ENCODE data around the gene SCN5A.

Gene SCN5A

DNA sequence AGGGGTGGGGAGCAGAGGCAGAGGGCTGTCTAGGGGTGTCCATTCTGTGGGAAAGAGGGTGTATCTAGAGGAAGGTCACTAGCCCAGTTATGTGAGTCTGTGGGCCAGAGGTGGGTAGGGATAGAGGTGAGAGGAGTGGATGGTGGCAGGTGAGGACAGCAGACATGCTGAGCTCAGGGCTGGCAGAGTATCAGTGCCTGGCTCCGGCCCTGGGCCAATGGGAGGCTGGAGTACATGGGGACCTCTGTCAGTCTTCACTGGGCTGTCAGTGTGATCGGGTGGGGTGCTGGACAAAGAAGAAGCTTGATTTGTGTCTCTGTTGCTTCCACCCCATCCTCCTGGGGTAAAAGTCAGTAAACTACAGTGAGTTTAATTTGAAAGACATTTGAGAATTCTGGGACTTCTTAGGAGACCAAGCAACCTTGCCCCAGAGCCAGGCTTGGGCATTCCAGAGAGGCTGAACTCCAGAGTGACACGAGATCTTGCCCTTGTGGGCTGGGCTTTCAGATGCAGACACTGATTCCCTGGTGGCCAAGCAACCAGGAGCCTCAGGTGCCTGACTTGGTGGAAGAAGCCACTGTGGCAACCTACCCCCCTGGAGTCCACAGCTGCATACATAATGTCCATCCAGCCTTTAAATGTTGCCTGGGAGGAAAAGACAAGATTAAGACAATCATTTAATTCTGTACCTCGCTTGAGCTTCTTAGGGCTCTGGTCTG is 92.7 kb downstream of the SCN5A start:
- DNase-seq = no peak

DNA sequence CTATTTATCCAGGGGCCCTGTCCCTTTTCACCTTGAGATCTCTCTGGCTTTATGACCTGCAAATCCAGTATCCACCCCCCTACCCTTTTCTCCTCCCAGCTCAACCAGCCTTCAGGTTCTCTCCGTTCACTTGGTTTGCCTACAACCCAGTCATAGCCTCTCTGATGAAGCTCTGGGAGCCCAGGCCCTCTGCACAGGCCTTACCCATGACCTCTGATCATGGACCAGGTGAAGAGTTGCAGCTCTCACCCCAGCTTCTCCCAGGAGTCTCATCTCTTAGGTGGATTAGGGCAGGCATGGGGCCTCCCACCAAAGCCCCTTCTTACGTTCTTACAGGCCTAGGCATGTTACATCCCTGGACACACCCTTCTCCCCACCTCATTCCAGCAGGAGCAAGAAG is 93.6 kb downstream of the SCN5A start:
- no peak for DNase-seq

DNA sequence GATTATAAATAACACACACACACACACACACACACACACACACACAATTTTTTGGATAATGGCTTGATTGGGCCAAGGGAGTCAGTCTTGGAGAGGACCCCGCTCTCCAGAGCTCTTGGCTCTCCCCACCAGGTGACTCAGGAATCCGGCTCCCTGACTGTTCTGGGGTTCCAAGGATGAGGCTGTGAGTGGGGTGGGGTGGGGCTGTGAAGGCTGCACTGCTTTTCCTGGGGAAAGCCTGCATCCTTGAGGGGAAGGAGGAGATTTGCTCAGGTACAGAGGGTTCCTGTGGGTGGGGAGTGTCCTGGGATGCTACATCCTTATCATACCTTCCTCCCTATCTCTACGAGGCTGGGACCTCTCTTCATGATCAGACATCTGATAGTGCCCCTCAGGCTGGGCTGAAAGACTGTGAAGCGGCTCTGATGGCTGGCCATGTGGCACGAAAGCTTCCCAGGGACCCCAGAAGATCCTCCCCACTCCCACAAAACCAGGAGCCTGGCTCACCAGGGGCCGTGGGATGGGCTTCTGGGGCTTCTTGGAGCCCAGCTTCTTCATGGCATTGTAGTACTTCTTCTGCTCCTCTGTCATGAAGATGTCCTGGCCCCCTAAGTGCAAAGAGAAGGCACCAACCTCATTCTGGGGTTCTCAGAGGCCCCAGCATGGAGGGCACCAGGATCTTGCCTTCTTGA is 94.2 kb downstream of the SCN5A start:
- no peak for DNase-seq

DNA sequence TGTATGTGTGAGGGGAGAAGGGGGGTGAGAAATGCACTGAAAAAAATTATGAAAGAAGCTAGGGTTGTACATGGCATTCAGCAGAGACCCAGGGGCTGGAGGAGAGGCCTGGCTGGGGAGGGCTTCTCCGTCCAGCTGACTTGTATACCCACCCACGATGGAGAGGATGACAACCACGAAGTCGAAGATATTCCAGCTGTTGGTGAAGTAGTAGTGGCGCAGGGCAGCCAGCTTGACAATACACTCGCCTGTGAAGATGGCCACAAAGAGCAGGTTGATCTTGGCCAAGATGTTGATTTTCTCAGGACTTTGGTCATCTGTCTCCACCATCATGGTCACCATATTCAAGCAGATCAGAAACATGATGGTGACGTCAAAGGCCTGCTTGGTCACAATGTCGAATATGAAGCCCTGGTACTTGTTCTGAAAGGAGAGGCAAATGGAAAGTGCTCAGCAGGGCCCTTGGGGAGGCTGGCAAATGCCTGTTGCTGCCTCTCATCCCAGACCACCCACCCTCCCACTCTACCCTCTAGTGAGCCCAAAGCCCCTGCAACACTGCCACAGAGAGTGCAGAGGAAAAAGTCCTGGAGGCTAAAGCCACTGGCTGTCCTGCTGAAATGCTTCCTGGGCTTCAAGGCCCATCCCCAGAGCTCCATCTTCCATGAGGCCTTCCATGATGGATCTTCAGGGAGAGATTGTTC is 95.2 kb downstream of the SCN5A start:
- DNase-seq = no peak

GRCh38 chr3:38553071-38553470 is 96.4 kb downstream of the SCN5A start:
- no peak for DNase-seq

GRCh38 chr3:38552364-38552763 is 97.1 kb downstream of the SCN5A start:
- DNase-seq = no peak

- DNase-seq = no peak
Observed at GRCh38 chr3:38551026-38551832, 98.3 kb downstream of the SCN5A start.

DNA sequence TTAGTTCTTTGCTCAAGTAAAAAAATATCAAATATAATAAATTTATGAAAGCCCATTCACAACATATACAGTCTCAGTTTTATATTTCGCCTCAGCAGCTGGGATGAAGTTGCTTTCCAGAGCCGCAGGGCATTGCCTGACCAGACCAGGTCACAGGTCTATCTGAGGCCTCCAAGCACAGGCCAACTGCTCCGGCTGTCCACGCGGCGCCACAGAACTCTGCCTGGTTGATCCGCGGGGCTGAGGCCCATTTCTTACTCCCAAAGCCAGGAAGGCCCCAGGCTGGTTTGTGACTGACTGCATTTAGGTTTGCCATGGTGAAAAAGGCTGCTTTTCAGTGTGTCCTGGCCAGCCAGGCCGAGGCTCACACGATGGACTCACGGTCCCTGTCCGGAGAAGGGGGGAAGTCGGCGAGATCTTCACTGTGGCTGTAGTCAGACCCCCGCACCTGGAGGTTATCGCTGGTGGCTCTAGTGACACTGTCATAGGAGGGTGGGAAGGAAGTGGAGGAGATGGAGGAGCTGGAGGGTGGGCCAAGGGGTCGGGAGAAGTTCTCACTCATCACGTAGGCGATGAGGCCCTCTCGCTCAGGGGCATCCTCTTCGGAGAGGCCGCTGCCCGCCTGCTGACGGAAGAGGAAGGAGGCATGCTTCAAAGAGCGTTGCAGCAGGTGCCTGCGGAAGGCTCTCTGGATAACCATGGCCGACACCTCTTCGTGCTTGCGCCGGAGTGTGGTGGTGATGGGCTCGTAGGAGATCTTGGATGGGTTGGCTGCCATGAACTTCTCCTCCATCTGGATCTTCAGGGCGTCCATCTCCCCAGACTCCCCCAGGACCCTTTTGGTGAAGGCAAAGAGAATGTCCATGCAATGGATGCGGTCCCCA is 99.3 kb downstream of the SCN5A start:
- DNase-seq = no peak

GRCh38 chr3:38549486-38549885 is 100.0 kb downstream of the SCN5A start:
- DNase-seq = no peak

DNA sequence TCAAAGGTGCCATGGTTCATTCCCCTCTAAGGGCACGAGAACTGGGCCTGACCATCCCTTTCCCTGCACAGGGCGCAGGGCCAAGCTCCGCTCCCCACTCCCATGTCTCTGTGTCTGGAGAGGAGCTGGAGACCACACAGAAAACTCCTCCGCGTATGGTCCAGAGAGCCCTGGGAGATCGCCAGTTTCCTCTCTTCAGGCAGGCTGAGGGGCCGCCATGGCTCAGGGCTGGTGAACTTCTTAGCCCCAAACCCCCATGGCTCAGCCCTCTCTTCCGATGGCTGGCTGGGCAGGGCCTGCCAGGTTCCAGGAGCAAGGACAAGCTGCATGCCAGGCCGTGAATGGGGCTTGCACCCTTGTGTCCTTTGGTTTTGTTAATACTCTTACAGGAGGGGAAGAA is 100.4 kb downstream of the SCN5A start:
- no peak for DNase-seq

DNA sequence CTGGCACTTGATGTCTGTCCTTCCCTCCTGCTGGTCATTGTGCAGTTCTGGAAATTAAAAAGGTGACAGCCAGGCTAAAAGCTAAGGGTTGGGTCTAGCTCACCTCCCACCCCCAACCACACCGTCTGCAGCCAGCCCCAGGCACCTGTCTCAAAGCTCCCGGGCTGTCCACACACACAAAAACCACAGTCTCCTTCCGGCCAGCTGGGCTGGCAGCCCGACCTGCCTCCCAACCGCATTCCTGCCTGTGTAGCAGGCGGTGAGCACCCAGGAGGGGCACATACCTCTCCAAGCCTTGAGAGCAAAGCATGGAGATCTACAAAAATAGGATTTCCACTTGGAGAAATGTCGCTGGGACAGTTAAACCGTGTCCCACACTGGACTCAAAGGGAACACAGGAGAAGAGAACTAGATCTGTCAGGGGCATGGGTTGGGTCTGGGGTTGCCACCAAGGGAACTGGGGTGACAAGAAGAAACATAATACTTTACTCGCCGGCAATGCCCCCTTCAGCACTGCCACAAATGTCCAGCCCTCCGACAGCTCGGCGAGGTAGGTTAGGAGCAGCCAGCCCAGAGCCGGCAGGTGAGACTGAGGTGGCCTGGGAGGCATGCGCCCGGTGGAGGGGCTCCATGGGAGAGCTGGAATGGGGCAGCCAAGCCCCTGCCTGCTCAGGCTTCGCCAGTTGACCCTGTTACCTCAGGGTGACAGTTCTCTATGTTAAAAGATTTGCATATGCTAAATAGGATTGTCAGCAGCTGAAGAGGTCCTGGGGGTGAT is 101.1 kb downstream of the SCN5A start:
- no peak for DNase-seq

- no peak for DNase-seq
Observed at GRCh38 chr3:38545983-38546382, 103.5 kb downstream of the SCN5A start.

GRCh38 chr3:38545550-38545949 is 103.9 kb downstream of the SCN5A start:
- no peak for DNase-seq

DNA sequence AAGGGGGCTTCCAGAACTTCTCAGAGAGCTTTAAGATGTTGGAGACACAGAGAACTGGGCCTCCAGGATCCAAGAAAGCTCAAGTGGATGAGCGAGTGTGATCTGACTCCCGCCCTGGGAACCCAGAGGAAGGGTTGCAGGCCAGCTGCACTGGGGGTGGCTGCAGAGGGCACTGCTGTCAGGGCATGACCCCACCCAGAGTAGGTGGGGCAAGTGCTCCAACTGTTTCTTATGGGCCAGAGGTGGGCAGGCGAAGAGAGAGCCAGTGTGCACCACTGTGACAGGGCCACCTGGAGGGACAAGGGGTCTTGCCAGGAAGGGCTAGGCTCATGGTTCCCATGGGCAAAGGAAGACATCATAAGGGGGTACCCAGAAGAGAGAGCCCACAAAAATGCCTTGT is 104.6 kb downstream of the SCN5A start:
- DNase-seq = no peak

- DNase-seq = no peak
Observed at GRCh38 chr3:38543586-38543985, 105.9 kb downstream of the SCN5A start.

DNA sequence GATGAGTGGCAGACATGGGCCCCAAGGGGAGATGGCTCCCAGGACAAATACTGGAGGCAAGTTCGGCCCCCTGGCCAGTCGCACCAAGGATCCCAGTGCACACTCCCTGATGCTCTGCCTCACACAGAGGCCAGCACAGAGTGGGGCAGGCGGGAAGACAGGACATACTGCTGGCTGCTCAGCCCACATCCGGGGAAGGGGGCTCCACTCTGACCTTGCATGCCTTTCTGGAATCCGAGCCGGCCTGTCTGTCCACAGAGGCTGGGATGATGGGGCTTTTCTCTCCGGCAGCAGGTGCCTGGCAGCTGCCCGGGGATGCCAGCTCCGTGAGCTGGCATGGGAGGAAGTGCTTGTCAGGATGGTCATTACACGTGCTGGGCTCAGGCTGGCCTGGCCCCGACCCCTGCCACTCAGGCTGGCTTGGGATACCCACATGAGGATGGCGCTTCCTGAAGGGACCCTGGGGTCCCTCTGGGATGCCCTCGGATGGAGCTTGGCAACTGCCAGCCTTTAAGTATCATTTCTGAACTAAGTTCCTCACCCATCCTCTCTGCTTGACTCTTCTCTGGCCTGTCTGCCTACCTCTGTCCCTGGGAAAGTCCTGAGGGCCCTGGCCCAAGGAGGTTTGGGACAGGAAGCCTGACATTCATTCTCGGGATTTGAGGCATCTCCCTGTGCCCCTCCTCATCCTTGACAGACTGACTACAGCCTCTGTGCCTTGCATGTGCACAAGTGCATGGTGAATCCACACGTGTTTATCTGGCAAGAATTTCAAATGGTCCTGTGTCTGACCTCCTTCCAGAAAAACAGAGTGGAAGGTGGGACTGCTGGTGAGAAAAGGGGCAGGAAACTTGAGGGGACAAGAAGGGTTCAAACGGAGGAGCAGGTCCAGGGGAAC is 106.8 kb downstream of the SCN5A start:
- DNase-seq = peak in 1 of 3 experiments; percentile 66

- DNase-seq = peak in 2 of 3 experiments; percentile 41 to 88
Observed at GRCh38 chr3:38541806-38542205, 107.7 kb downstream of the SCN5A start.

GRCh38 chr3:38538773-38539353 is 110.6 kb downstream of the SCN5A start:
- no peak for DNase-seq

DNA sequence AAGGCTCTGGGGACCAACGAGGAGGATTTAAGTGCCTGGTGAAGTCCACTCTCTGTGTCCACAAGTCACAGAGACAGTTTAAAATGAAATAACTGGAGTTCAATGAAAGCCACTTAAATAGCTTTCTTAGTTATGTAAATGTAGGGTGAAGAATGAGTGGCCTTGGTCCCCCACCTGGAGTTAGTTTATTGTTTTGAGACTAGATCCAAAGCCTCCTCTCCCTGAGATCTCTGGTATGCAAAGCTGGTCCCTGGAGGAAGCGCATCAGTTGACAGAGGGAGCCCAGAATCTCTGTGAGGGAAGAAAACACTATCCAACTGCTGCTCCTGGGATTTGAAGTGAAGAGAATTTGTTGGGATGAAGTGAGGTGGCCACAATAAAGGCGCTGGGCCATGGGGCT is 112.8 kb downstream of the SCN5A start:
- DNase-seq = no peak

DNA sequence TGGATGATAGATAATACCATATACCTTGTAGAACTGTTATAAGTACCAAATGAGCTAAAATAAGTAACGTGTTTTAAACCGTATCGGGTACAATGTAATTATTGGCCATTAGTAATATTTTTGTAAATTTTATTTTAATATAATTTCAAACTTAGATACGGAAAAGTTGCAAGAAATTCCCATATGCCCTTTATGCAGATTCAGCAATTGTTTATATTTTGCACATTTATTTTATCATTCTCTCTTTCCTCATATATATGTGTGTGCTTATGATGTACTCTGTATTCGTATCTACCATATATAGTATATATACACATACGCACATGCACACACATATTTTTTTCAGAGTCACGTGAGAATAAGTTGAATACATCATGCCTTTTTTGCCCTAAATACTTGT is 114.9 kb downstream of the SCN5A start:
- DNase-seq = no peak
